Thyroid gland (tissue), 4 donors: Measurements from ENCODE around the gene FGF19. TPM values are rescaled to one million over a fixed set of nuclear protein-coding genes. Genes with fewer than 3 reads are reported as not detected.

Experiments used
- DNase-seq, 2 donors: peaks; one replicate each; pipeline ENCODE4 v3.0.0-alpha.2; 2019
- H3K27ac ChIP-seq, 3 donors: fragments of 200-600 bp; sonication (generic); 1 replicate in 2 of 3; 2 replicates in 1 of 3; pipeline ENCODE4 v1.5.1; 2016 to 2019; ENCODE audit warnings: mild to moderate bottlenecking in 1 of 3, moderate library complexity in 1 of 3
- H3K27me3 ChIP-seq: fragments of 200-600 bp; sonication (generic); one replicate; pipeline ENCODE4 v1.5.1; 2019
- H3K36me3 ChIP-seq, 2 donors: fragments of 200-600 bp; sonication (generic); one replicate each; pipeline ENCODE4 v1.5.1; 2016 to 2019
- H3K4me1 ChIP-seq, 2 donors: fragments of 200-600 bp; sonication (generic); one replicate each; pipeline ENCODE4 v1.5.1; 2017 to 2019
- H3K4me3 ChIP-seq, 3 donors: fragments of 200-600 bp; sonication (generic); replicated peaks in 1 of 3; 1 replicate in 2 of 3; 2 replicates in 1 of 3; pipeline ENCODE4 v1.5.1; 2016; ENCODE audit warnings: mild to moderate bottlenecking in 1 of 3
- H3K9me3 ChIP-seq: fragments of 200-600 bp; sonication (generic); one replicate; pipeline ENCODE4 v1.5.1; 2017
- POLR2A ChIP-seq, 2 donors: fragments of 450-650 bp; IDR thresholded peaks; one replicate each; pipeline ENCODE4 v1.6.1; 2017; ENCODE audit warnings: antibody characterized with exemption in 2 of 2, mild to moderate bottlenecking in 2 of 2, moderate library complexity in 1 of 2
- WGBS, 2 donors: methylation state at CpG; one replicate each; pipeline ENCODE4 v1.1.5; 2017; 5-methylcytosine and 5-hydroxymethylcytosine counted together
- intact Hi-C: fragments of 100-400 bp; cut with DNase I; formaldehyde crosslinking; loops from one replicate; pipeline ENCODE4 v1.15.1; 2023
- total RNA-seq, 4 donors: library from RNA; depleted of rRNA; stranded (reverse); fragments of >200 nt; gene quantifications; one replicate each; pipeline ENCODE4 v1.2.3, GENCODE V29; 2016
- TF ChIP-seq, protein P1 (sequence below), 6 experiments: fragments of 200-600 bp in 3 of 6; fragments of 450-650 bp in 3 of 6; sonication (generic) in 3 of 6; IDR thresholded peaks; one replicate each; pipeline ENCODE4 v1.5.1; 2016 to 2019; ENCODE audit warnings: antibody characterized with exemption in 6 of 6, mild to moderate bottlenecking in 2 of 6, inconsistent platforms in 1 of 6, moderate library complexity in 1 of 6

FGF19 gene
- total RNA-seq, 4 donors from 2014 or later = not detected

DNA sequence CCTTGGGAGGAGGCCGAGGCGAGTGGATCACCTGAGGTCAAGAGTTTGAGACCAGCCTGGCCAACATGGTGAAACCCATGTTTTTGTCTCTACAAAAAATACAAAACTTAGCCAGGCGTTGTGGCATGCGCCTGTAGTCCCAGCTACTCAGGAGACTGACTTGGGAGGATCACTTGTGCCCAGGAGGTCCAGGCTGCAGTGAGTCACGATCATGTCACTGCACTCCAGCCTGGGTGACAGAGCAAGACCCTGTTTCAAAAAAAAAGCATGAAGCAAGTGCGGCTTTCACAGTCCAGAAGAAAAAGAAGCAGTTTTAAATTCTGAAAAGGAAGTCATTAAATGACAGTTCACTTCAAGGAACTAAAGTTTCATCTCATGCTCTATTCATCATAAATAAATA lies 21.6 kb downstream of the FGF19 start:
- Histone ChIP-seq H3K27me3 (no peaks in the 10 kb centered on the region), H3K27ac (no peak overlapping the region), H3K36me3 (no peaks in the 10 kb centered on the region), H3K4me3 (no peak overlapping the region), H3K9me3 (no peaks in the 10 kb centered on the region), H3K4me1 (peaks cover 0 to 3% of the 10 kb centered on the region in 2 donors)
- TF ChIP-seq POLR2A (IDR thresholded peaks at IDR 0.05) = no peak
- no peak for DNase-seq
- intact Hi-C loops = no loop called here
- WGBS, 2 donors = 73 to 74% methylated on average over 6 of the region's 6 CpGs

DNA sequence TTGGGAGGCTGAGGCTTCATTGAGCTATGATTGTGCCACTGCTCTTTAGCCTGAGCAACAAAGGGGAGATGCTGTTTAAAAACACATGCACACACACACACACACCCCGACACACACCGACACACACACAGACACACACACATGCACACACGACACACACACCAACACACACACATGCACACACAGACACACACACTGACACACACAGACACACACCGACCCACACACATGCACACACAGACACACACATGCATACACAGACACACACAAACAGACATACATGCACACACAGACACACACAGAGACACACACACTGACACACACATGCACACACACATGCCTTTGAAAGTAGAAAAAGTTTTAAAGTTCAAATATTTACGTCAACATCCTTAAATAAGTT lies 23.1 kb downstream of the FGF19 start:
- Histone ChIP-seq H3K27ac (no peak overlapping the region), H3K36me3 (no peaks in the 10 kb centered on the region), H3K4me3 (no peak overlapping the region), H3K4me1 (peaks cover 0 to 1% of the 10 kb centered on the region in 2 donors), H3K27me3 (no peaks in the 10 kb centered on the region), H3K9me3 (no peaks in the 10 kb centered on the region)
- no peak for TF ChIP-seq POLR2A (IDR thresholded peaks at IDR 0.05)
- TF ChIP-seq, protein P1, sequence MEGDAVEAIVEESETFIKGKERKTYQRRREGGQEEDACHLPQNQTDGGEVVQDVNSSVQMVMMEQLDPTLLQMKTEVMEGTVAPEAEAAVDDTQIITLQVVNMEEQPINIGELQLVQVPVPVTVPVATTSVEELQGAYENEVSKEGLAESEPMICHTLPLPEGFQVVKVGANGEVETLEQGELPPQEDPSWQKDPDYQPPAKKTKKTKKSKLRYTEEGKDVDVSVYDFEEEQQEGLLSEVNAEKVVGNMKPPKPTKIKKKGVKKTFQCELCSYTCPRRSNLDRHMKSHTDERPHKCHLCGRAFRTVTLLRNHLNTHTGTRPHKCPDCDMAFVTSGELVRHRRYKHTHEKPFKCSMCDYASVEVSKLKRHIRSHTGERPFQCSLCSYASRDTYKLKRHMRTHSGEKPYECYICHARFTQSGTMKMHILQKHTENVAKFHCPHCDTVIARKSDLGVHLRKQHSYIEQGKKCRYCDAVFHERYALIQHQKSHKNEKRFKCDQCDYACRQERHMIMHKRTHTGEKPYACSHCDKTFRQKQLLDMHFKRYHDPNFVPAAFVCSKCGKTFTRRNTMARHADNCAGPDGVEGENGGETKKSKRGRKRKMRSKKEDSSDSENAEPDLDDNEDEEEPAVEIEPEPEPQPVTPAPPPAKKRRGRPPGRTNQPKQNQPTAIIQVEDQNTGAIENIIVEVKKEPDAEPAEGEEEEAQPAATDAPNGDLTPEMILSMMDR (IDR thresholded peaks at IDR 0.05) = no peak
- 90 to 96% methylated on average over 5 of the region's 5 CpGs for WGBS, 2 donors
- no peak for DNase-seq
- intact Hi-C loops = no loop called here

DNA sequence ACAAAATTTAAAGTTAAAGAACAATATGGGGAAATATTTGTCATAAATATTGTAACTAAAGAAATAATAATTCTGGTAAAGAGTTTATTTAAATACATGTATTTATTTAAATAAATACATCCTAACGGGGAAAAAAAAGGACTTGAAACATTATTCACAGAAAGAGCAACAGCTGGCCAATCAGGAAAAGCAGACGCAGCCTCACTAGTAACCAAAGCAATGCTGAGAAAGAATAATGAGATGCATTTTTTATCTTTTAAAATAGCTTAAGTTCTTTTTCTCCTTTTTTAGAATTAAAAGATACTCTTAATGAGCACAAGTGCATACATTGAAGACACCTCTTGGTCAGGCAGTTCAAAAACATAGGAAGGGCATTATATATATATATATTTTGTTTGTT lies 26.1 kb downstream of the FGF19 start:
- no peaks in the 10 kb centered on the region for H3K36me3 ChIP-seq
- 72 to 79% methylated on average over 2 of the region's 2 CpGs for WGBS, 2 donors
- no peak overlapping the region for H3K4me3 ChIP-seq
- no peak for DNase-seq
- intact Hi-C loops = no loop called here
- H3K4me1 ChIP-seq = peaks cover 11 to 13% of the 10 kb centered on the region in 2 donors
- no peaks in the 10 kb centered on the region for H3K27me3 ChIP-seq
- no peaks in the 10 kb centered on the region for H3K9me3 ChIP-seq
- no peak overlapping the region for H3K27ac ChIP-seq
- TF ChIP-seq, protein P1 (IDR thresholded peaks at IDR 0.05) = no peak
- TF ChIP-seq POLR2A (IDR thresholded peaks at IDR 0.05) = no peak

DNA sequence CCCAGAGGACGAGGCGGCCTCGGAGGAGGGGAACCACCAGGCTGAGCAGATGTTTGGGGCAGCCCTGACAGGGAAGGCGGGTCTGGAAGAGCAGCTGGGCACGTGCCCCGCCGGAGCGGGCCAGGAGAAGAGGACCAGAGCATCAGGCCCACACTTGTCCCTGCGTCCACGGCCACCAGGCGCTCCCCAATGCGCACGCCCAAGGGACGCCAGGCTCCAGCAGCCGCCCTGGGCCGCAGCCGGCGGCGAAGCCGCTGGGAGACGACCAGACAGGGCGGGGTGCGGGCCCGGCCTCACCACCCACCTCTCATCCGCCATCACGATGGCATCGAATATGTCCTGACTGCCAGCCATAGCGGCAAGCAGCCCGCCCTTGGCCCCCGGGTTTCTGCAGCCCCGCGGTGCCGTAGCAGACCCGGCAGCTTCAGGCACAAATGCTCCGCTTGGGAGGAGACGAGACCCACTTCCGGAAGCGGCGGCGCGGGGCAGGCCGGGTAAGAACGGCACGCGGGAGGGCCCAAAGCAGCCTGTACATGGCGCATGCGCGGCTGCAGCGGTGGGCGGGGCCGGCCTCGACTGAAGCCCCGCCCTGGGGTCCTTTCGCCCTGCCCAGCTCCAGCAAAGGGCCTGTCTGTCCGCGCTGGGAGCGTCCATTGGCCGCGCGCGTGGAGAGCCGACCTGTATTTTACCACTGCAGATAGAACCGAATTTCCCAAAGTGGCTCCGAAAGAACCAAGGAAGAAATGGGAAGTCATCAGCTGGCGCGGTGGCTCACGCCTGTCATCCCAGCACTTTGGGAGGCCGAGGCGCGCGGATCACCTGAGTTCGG lies 28.7 kb downstream of the FGF19 start, which contains the start of gene LTO1:
Gene LTO1 (minus strand): TSS at position 468 of the 829 bp plus-strand sequence. CDS start 114 bp downstream, at position 354.
- TF ChIP-seq, protein P1 (IDR thresholded peaks at IDR 0.05) = peak in 1 of 6 experiments; percentile 16
- peak in 1 of 2 donors; percentile 70 for TF ChIP-seq POLR2A (IDR thresholded peaks at IDR 0.05)
- peaks cover 11 to 18% of the 10 kb centered on the region in 2 donors for H3K4me1 ChIP-seq
- H3K4me3 ChIP-seq = peak within 1 kb of the TSS; percentile 30 to 73 (median 72)
- 9 to 16% methylated on average over 17 to 43 of the region's 72 CpGs for WGBS, 2 donors
- H3K27ac ChIP-seq = peak within 1 kb of the TSS in 2 of 3 donors; percentile 63 to 84
- peaks cover 5 to 8% of the 10 kb centered on the region in 2 donors for H3K36me3 ChIP-seq
- intact Hi-C loops = no loop called here
- H3K27me3 ChIP-seq = no peaks in the 10 kb centered on the region
- H3K9me3 ChIP-seq = no peaks in the 10 kb centered on the region
- DNase-seq = peak; percentile 94 to 96

DNA sequence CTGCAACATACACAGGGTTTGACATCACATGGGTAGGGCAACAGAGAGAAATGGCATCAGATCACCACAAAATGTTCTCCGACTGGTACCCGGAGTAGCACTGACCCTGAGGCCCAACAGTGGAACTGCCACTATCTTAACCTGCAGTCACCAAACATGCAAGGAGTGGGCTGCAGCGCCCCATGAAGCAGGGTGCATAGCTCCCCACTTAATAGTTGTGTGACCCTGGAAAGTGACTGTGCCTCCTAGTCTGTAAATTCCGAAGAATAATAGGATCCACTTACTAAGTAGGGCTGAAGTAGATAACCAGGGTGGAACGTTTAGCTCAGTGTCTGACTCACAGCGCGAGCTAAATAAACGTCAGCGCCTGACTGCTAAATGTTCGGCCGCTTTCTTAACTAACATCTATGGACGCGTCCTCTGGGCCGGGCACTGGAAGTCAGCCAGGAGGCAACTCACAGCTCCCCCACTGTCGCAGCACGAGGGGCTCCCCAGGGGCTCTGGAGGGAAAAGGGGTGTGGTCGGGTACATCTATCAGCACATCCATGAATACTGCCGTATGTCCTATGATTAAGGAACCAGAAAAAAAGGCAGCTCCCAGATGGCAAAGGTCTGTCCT lies 29.4 kb downstream of the FGF19 start:
- Histone ChIP-seq H3K36me3 (peaks cover 5 to 8% of the 10 kb centered on the region in 2 donors), H3K27ac (peak overlapping the region in 2 of 3 donors; percentile 63 to 84), H3K27me3 (no peaks in the 10 kb centered on the region), H3K9me3 (no peaks in the 10 kb centered on the region), H3K4me3 (peak overlapping the region; percentile 30 to 73 (median 72)), H3K4me1 (peaks cover 11 to 21% of the 10 kb centered on the region in 2 donors)
- intact Hi-C loops = no loop called here
- TF ChIP-seq, protein P1 (IDR thresholded peaks at IDR 0.05) = no peak
- no peak for TF ChIP-seq POLR2A (IDR thresholded peaks at IDR 0.05)
- DNase-seq = peak; percentile 14 to 22
- 22 to 27% methylated on average over 13 to 18 of the region's 18 CpGs for WGBS, 2 donors
